SU-DHL-6 (cell line): ENCODE results near the gene ST6GALNAC4.
"Not testable (repeated sequence)": the region's sequence is repeated elsewhere in the genome, so short reads cannot be mapped to it uniquely, and the experiment has no call there.

ENCODE experiments used
- H2AFZ ChIP-seq: fragments of 200-600 bp; sonication (generic); 2 replicates; pipeline ENCODE4 v1.6.1; 2014; ENCODE audit warnings: low read depth, mild to moderate bottlenecking, moderate library complexity, mixed read lengths, antibody characterized with exemption, low read length; ENCODE audit not compliant: severe bottlenecking
- H3F3A ChIP-seq: fragments of 200-600 bp; shearing (Covaris generic); 2 replicates; pipeline ENCODE4 v1.6.0; 2016; ENCODE audit warnings: antibody characterized with exemption, mild to moderate bottlenecking; ENCODE audit not compliant: insufficient read depth
- H3K27ac ChIP-seq: fragments of 200-600 bp; sonication (generic); 2 replicates; pipeline ENCODE4 v1.5.1; 2016; ENCODE audit warnings: low read depth, mild to moderate bottlenecking, low read length, moderate library complexity, mixed read lengths
- H3K27me3 ChIP-seq: fragments of 200-600 bp; sonication (generic), shearing (Covaris generic); 2 replicates; pipeline ENCODE4 v1.6.0; 2014; ENCODE audit warnings: mild to moderate bottlenecking, low read length
- H3K36me3 ChIP-seq: fragments of 200-600 bp; sonication (generic); 2 replicates; pipeline ENCODE4 v1.6.1; 2014; ENCODE audit warnings: mild to moderate bottlenecking, low read length, mixed read lengths
- H3K4me2 ChIP-seq: fragments of 300-600, 200-600 bp; shearing (Covaris generic), sonication (generic); 2 replicates; pipeline ENCODE4 v1.6.0; 2014; ENCODE audit warnings: low read length, low read depth, mild to moderate bottlenecking; ENCODE audit not compliant: poor library complexity, severe bottlenecking
- H3K4me3 ChIP-seq: fragments of 200-600 bp; sonication (generic); 2 replicates; pipeline ENCODE4 v1.5.1; 2014; ENCODE audit warnings: antibody characterized with exemption, low read length, mild to moderate bottlenecking, mixed read lengths; ENCODE audit not compliant: insufficient read depth, poor library complexity, severe bottlenecking
- H3K79me2 ChIP-seq: fragments of 200-600 bp; sonication (generic); 2 replicates; pipeline ENCODE4 v1.6.1; 2014; ENCODE audit warnings: mild to moderate bottlenecking, low read length, moderate library complexity; ENCODE audit not compliant: insufficient read depth
- H3K9ac ChIP-seq: fragments of 200-600 bp; sonication (generic); 2 replicates; pipeline ENCODE4 v1.7.0; 2014; ENCODE audit warnings: mild to moderate bottlenecking, low read length
- H3K9me2 ChIP-seq: fragments of 200-600 bp; sonication (generic); replicated peaks from 2 replicates; pipeline ENCODE4 v1.6.1; 2014; ENCODE audit warnings: low read length; ENCODE audit not compliant: insufficient read depth
- H3K9me3 ChIP-seq: fragments of 200-600 bp; sonication (generic); 2 replicates; pipeline ENCODE4 v1.6.1; 2014; ENCODE audit warnings: low read length, mixed read lengths; ENCODE audit not compliant: insufficient read depth
- H4K20me1 ChIP-seq: fragments of 200-600 bp; sonication (generic); 2 replicates; pipeline ENCODE4 v1.6.1; 2014; ENCODE audit warnings: low read depth, mild to moderate bottlenecking, antibody characterized with exemption, low read length, moderate library complexity, mixed read lengths
- EZH2phosphoT487 ChIP-seq: fragments of 200-600 bp; sonication (generic), shearing (Covaris generic); conservative IDR thresholded peaks from 2 replicates; pipeline ENCODE4 v1.6.1; 2018; ENCODE audit warnings: mild to moderate bottlenecking, antibody characterized with exemption, low read length, moderate library complexity, mixed read lengths
- TF ChIP-seq, protein P1 (sequence below): fragments of 200-600 bp; sonication (generic); IDR thresholded peaks from one replicate; pipeline ENCODE4 v1.5.1; 2017; ENCODE audit warnings: antibody characterized with exemption, mild to moderate bottlenecking, low read length, moderate library complexity; ENCODE audit not compliant: insufficient read depth, poor library complexity, severe bottlenecking

Gene ST6GALNAC4

DNA sequence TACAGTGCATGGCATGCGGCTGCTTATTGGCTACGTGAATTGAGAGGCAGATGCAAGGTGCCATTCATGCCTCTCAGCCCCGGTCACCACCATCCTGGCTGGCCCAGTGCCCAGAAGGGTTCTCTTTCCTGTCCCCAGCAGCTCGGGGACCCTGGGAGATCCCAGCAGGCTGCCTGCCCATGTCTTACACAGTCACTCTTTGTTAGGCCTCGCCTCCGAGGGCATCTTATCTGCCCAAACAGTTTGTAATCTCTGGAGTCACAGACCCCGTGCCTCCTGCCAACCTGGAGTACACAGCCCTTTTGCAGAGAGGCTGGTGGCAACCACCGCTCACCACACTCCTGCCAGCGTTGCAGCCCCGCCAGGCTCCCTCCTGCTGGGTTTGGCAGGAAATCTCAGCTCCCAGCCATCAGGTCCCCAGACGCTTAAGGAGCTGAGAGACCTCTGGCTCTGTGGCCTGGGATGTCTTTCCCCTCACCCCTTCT is 32.4 kb downstream of the ST6GALNAC4 start:
- Histone ChIP-seq H2AFZ (no peak overlapping the region), H3K36me3 (no peaks in the 10 kb centered on the region), H3K9me2 (no peaks in the 10 kb centered on the region), H3K27ac (no peak overlapping the region), H3F3A (no peaks in the 10 kb centered on the region), H3K9ac (no peak overlapping the region), H3K4me2 (no peak overlapping the region), H3K79me2 (no peaks in the 10 kb centered on the region), H3K27me3 (no peaks in the 10 kb centered on the region), H4K20me1 (no peaks in the 10 kb centered on the region), H3K9me3 (no peaks in the 10 kb centered on the region), H3K4me3 (no peak overlapping the region)
- TF ChIP-seq EZH2phosphoT487: no peak

DNA sequence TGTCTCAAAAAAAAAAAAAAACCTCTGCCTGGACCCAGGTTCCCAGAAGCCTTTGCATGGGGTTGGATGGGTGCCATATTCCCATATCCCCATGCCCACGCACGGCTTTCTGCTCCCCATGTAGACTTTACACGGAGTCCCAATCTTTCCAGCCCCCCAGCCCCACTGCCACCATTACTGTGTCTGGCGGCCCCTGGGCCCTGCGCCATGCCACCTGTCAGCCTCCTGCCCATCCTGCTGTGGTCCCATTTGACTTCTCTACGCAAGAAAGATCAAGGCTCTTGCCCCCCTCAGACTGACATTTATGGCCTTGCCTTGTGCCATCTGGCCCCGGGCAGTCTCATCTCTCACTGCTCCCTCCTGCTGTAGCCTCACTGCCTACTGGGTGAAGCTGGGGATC is 32.9 kb downstream of the ST6GALNAC4 start:
- Histone ChIP-seq H4K20me1 (no peaks in the 10 kb centered on the region), H3K36me3 (no peaks in the 10 kb centered on the region), H3K9me3 (no peaks in the 10 kb centered on the region), H3F3A (no peaks in the 10 kb centered on the region), H3K27me3 (no peaks in the 10 kb centered on the region), H3K79me2 (no peaks in the 10 kb centered on the region), H3K9me2 (no peaks in the 10 kb centered on the region), H3K4me3 (no peak overlapping the region), H3K9ac (no peak overlapping the region), H2AFZ (no peak overlapping the region), H3K27ac (no peak overlapping the region), H3K4me2 (no peak overlapping the region)
- TF ChIP-seq, protein P1, sequence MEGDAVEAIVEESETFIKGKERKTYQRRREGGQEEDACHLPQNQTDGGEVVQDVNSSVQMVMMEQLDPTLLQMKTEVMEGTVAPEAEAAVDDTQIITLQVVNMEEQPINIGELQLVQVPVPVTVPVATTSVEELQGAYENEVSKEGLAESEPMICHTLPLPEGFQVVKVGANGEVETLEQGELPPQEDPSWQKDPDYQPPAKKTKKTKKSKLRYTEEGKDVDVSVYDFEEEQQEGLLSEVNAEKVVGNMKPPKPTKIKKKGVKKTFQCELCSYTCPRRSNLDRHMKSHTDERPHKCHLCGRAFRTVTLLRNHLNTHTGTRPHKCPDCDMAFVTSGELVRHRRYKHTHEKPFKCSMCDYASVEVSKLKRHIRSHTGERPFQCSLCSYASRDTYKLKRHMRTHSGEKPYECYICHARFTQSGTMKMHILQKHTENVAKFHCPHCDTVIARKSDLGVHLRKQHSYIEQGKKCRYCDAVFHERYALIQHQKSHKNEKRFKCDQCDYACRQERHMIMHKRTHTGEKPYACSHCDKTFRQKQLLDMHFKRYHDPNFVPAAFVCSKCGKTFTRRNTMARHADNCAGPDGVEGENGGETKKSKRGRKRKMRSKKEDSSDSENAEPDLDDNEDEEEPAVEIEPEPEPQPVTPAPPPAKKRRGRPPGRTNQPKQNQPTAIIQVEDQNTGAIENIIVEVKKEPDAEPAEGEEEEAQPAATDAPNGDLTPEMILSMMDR: no peak
- TF ChIP-seq EZH2phosphoT487: no peak

DNA sequence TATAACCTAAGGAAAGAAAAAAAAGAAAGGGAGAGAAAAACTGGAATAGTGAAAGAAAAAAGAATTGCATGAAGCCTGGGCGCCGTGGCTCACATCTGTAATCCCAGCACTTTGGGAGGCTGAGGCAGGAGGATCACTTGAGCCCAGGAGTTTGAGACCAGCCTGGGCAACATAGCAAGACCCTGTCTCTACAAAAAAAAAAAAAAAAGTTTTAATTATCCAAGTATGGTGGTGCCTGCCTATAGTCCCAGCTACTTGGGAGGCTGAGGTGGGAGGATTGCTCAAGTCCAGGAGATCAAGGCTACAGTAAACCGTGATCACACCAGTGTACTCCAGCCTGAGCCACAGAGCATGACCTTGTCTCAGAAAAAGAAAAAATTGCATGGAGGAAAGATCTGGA is 35.1 kb downstream of the ST6GALNAC4 start:
- H3K9me2 ChIP-seq, H3K4me3 ChIP-seq, H3K36me3 ChIP-seq, H3K9me3 ChIP-seq, H3K27me3 ChIP-seq, H3K79me2 ChIP-seq, H3K9ac ChIP-seq, H3K27ac ChIP-seq, H3F3A ChIP-seq, H3K4me2 ChIP-seq, H2AFZ ChIP-seq, H4K20me1 ChIP-seq: not testable (repeated sequence)

DNA sequence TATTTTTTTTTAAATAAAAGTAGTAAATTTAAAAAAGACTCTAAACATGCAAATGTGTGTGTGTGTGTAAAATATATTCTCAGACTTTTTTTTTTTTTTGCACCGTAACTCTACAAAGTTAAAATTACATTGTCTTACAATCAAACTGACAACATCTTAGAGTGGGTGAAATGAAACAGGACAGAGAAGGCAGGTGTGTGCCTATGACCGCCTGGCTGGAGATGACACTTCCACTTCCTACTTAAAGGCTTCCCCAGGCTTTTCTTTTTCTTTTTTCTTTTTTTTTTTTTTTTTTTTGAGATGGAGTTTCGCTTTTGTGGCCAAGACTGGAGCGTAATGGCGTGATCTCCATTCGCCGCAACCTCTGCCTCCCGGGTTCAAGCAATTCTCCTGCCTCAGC is 36.7 kb downstream of the ST6GALNAC4 start:
- Histone ChIP-seq H3K79me2 (no peaks in the 10 kb centered on the region), H3K4me2 (no peak overlapping the region), H3K9ac (no peak overlapping the region), H3K9me3 (no peaks in the 10 kb centered on the region), H3F3A (no peaks in the 10 kb centered on the region), H4K20me1 (no peaks in the 10 kb centered on the region), H3K4me3 (no peak overlapping the region), H3K36me3 (no peaks in the 10 kb centered on the region), H3K27ac (no peak overlapping the region), H3K9me2 (no peaks in the 10 kb centered on the region), H3K27me3 (no peaks in the 10 kb centered on the region), H2AFZ (no peak overlapping the region)
- no peak for TF ChIP-seq EZH2phosphoT487
- TF ChIP-seq, protein P1: no peak
